SU-DHL-6 (cell line): ENCODE measurements around the gene FADS3.

ENCODE experiments used
- H2AFZ ChIP-seq: fragments of 200-600 bp; sonication (generic); 2 replicates; pipeline ENCODE4 v1.6.1; 2014; ENCODE audit warnings: low read depth, mild to moderate bottlenecking, moderate library complexity, mixed read lengths, antibody characterized with exemption, low read length; ENCODE audit not compliant: severe bottlenecking
- H3F3A ChIP-seq: fragments of 200-600 bp; shearing (Covaris generic); 2 replicates; pipeline ENCODE4 v1.6.0; 2016; ENCODE audit warnings: antibody characterized with exemption, mild to moderate bottlenecking; ENCODE audit not compliant: insufficient read depth
- H3K27ac ChIP-seq: fragments of 200-600 bp; sonication (generic); 2 replicates; pipeline ENCODE4 v1.5.1; 2016; ENCODE audit warnings: low read depth, mild to moderate bottlenecking, low read length, moderate library complexity, mixed read lengths
- H3K27me3 ChIP-seq: fragments of 200-600 bp; sonication (generic), shearing (Covaris generic); 2 replicates; pipeline ENCODE4 v1.6.0; 2014; ENCODE audit warnings: mild to moderate bottlenecking, low read length
- H3K36me3 ChIP-seq: fragments of 200-600 bp; sonication (generic); 2 replicates; pipeline ENCODE4 v1.6.1; 2014; ENCODE audit warnings: mild to moderate bottlenecking, low read length, mixed read lengths
- H3K4me2 ChIP-seq: fragments of 300-600, 200-600 bp; shearing (Covaris generic), sonication (generic); 2 replicates; pipeline ENCODE4 v1.6.0; 2014; ENCODE audit warnings: low read length, low read depth, mild to moderate bottlenecking; ENCODE audit not compliant: poor library complexity, severe bottlenecking
- H3K4me3 ChIP-seq: fragments of 200-600 bp; sonication (generic); 2 replicates; pipeline ENCODE4 v1.5.1; 2014; ENCODE audit warnings: antibody characterized with exemption, low read length, mild to moderate bottlenecking, mixed read lengths; ENCODE audit not compliant: insufficient read depth, poor library complexity, severe bottlenecking
- H3K79me2 ChIP-seq: fragments of 200-600 bp; sonication (generic); 2 replicates; pipeline ENCODE4 v1.6.1; 2014; ENCODE audit warnings: mild to moderate bottlenecking, low read length, moderate library complexity; ENCODE audit not compliant: insufficient read depth
- H3K9ac ChIP-seq: fragments of 200-600 bp; sonication (generic); 2 replicates; pipeline ENCODE4 v1.7.0; 2014; ENCODE audit warnings: mild to moderate bottlenecking, low read length
- H3K9me2 ChIP-seq: fragments of 200-600 bp; sonication (generic); replicated peaks from 2 replicates; pipeline ENCODE4 v1.6.1; 2014; ENCODE audit warnings: low read length; ENCODE audit not compliant: insufficient read depth
- H3K9me3 ChIP-seq: fragments of 200-600 bp; sonication (generic); 2 replicates; pipeline ENCODE4 v1.6.1; 2014; ENCODE audit warnings: low read length, mixed read lengths; ENCODE audit not compliant: insufficient read depth
- H4K20me1 ChIP-seq: fragments of 200-600 bp; sonication (generic); 2 replicates; pipeline ENCODE4 v1.6.1; 2014; ENCODE audit warnings: low read depth, mild to moderate bottlenecking, antibody characterized with exemption, low read length, moderate library complexity, mixed read lengths
- CTCF ChIP-seq: fragments of 200-600 bp; sonication (generic); IDR thresholded peaks from one replicate; pipeline ENCODE4 v1.5.1; 2017; ENCODE audit warnings: antibody characterized with exemption, mild to moderate bottlenecking, low read length, moderate library complexity; ENCODE audit not compliant: insufficient read depth, poor library complexity, severe bottlenecking
- EZH2phosphoT487 ChIP-seq: fragments of 200-600 bp; sonication (generic), shearing (Covaris generic); conservative IDR thresholded peaks from 2 replicates; pipeline ENCODE4 v1.6.1; 2018; ENCODE audit warnings: mild to moderate bottlenecking, antibody characterized with exemption, low read length, moderate library complexity, mixed read lengths

The FADS3 gene

DNA sequence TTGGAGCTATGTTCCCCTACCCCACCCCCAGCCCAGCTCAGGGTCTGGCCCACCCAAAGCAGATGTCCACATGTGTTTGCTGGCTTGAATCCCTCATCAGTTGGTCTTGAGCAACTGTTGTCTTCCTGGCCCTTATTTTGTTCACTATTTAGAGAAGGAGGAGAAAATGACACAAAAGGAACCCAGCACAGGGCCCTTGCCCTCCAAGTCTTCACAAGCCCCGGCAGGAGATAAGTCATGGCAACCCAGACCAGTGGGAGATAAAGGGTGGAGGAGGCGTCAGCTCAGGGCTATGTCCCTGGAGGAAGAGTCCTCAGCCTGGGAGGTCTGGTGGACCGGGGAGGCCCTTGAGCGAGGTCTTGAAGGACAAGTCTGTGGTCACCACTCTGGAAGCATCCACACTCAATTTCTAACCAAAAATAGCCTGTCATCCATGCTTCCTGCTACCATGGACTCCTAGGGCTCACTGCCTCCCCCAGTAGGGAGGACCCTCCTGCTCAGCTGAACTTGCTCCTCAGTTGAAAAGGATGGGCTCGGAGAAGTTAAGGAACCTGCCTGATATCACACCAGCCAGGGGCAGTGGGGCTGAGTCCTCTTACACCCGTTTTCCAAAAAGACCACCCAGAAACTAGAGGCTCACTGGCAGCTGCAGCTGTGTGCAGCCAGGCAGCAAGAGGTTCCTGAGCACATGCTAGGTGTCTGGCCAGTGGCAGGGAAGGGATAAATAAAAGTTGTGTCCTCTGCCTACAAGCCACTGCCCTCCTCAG lies 27.8 kb upstream of the FADS3 start:
- H4K20me1 ChIP-seq: no peaks in the 10 kb centered on the region
- no peak overlapping the region for H2AFZ ChIP-seq
- H3K27ac ChIP-seq: no peak overlapping the region
- H3K27me3 ChIP-seq: no peaks in the 10 kb centered on the region
- H3K4me2 ChIP-seq: no peak overlapping the region
- H3K9ac ChIP-seq: no peak overlapping the region
- H3K9me3 ChIP-seq: no peaks in the 10 kb centered on the region
- H3K79me2 ChIP-seq: no peaks in the 10 kb centered on the region
- H3K4me3 ChIP-seq: no peak overlapping the region
- no peaks in the 10 kb centered on the region for H3F3A ChIP-seq
- TF ChIP-seq EZH2phosphoT487 (no peak), CTCF (no peak)
- no peaks in the 10 kb centered on the region for H3K36me3 ChIP-seq
- H3K9me2 ChIP-seq: no peaks in the 10 kb centered on the region

DNA sequence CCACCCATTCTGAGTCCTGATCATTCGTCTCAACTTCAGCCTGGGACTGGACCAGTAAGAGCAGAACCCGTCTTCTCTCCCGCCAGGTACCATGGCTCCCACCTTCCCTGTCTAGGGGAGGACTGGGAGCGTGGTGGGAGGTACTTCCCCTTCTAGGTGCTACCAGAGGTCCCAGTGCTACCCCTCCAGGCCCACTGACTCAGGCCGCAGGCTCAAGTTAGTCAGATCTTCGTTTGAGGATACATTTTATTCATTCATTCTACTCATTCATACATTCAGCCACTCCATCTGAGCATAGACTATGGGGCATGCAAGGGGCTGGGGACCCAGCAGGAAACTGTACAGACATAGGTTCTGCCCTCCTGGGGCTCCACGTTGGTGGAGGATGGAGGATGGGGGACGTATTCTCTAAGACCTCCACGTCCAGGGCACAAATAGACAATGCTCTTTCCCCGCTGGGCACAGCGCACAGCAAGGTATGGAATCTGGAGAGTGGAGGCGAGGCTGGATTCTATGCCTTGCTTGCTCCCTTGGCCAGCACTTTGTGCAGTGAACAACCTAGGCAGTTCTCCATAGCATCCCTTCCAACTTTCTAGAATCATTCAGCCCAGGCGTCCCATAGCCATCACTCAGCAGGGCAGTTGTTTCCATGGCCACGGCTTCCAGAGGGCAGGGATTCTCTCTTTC lies 27.0 kb upstream of the FADS3 start:
- H3K79me2 ChIP-seq: no peaks in the 10 kb centered on the region
- H3K27me3 ChIP-seq: no peaks in the 10 kb centered on the region
- no peak overlapping the region for H3K4me2 ChIP-seq
- H3K4me3 ChIP-seq: no peak overlapping the region
- H3K27ac ChIP-seq: no peak overlapping the region
- H3F3A ChIP-seq: no peaks in the 10 kb centered on the region
- no peaks in the 10 kb centered on the region for H3K9me2 ChIP-seq
- no peak overlapping the region for H2AFZ ChIP-seq
- no peak for TF ChIP-seq CTCF
- TF ChIP-seq EZH2phosphoT487: no peak
- H4K20me1 ChIP-seq: no peaks in the 10 kb centered on the region
- H3K36me3 ChIP-seq: no peaks in the 10 kb centered on the region
- no peak overlapping the region for H3K9ac ChIP-seq
- no peaks in the 10 kb centered on the region for H3K9me3 ChIP-seq

DNA sequence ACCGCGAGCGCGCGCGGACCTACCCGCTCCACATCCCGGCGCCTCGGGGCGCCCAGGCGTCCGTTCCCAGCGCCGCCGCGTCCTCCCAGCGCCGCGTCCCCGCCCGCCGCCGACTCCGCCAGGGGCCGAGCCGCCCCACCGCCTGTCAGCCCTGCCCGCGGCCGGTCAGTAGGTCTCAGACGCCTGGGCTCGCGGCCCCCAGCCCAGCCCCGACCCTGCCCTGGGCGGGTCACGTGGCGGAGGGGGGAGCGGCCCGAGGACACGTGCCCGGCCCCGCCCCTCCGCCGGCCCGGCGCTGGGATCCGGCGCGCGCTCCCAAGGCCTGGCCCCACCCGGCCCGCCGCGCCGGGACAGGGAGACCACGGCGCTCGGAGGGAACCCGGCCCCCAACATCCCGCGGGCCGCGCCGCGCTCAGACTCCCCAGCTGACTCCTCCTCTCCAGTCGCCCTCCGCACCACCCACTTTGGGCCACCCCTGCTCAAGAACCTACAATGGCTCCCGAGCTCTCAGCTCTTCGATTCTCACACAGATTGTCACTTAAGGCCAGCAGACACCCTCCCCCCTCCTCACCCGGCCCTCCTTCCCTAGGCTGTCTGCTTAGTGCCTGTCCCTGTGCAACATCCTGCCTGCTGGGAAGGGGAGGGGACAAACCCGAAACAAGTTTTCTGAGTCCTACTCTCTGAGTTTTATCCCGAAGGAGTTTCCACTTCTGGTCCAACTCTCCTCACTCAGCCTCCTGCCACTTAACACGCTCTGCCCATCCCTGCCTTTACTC lies 26.2 kb upstream of the FADS3 start, which contains the start of gene RAB3IL1:
Gene RAB3IL1 (minus strand): TSS at position 233 of the 776 bp plus-strand sequence. CDS start 199 bp downstream, at position 34.
- H4K20me1 ChIP-seq: no peaks in the 10 kb centered on the region
- H3K4me3 ChIP-seq: no peak within 1 kb of the TSS
- H3K9ac ChIP-seq: no peak within 1 kb of the TSS
- H3K4me2 ChIP-seq: peak within 1 kb of the TSS; percentile 5
- no peak within 1 kb of the TSS for H3K27ac ChIP-seq
- no peaks in the 10 kb centered on the region for H3K36me3 ChIP-seq
- no peaks in the 10 kb centered on the region for H3K9me3 ChIP-seq
- no peaks in the 10 kb centered on the region for H3K79me2 ChIP-seq
- TF ChIP-seq CTCF: no peak
- no peak for TF ChIP-seq EZH2phosphoT487
- H3K9me2 ChIP-seq: no peaks in the 10 kb centered on the region
- H3K27me3 ChIP-seq: no peaks in the 10 kb centered on the region
- no peaks in the 10 kb centered on the region for H3F3A ChIP-seq
- H2AFZ ChIP-seq: no peak within 1 kb of the TSS
